ENCODE measurements around the gene LRRN2.

LRRN2 gene

GRCh38 chr1:204640578-204640977 is 45.0 kb downstream of the LRRN2 start:
- no peak for ATAC-seq
- TF ChIP-seq ZNF8 (CRISPR knock-in tag; IDR thresholded peaks at IDR 0.05) (no peak), CSRNP3 (CRISPR knock-in tag; IDR thresholded peaks at IDR 0.05) (no peak), OSR1 (CRISPR knock-in tag; IDR thresholded peaks at IDR 0.05) (no peak), ZFP30 (CRISPR knock-in tag; IDR thresholded peaks at IDR 0.05) (no peak), ZNF565 (CRISPR knock-in tag; conservative IDR thresholded peaks at IDR 0.05; ENCODE audit: low read depth) (no peak), SNAI2 (CRISPR knock-in tag; IDR thresholded peaks at IDR 0.05) (no peak), ZNF70 (CRISPR knock-in tag; IDR thresholded peaks at IDR 0.05) (no peak), POU6F1 (CRISPR knock-in tag; IDR thresholded peaks at IDR 0.05; ENCODE audit: borderline replicate concordance, low read depth) (no peak), TOX (CRISPR knock-in tag; IDR thresholded peaks at IDR 0.05; ENCODE audit: borderline replicate concordance) (no peak), ESRRG (CRISPR knock-in tag; IDR thresholded peaks at IDR 0.05) (no peak), CSDC2 (CRISPR knock-in tag; IDR thresholded peaks at IDR 0.05) (no peak), ZC3H10 (CRISPR knock-in tag; IDR thresholded peaks at IDR 0.05) (no peak), ARNTL (CRISPR knock-in tag; IDR thresholded peaks at IDR 0.05; ENCODE audit: borderline replicate concordance, low read depth) (no peak), TSHZ2 (CRISPR knock-in tag; IDR thresholded peaks at IDR 0.05) (no peak), TCF4 (CRISPR knock-in tag; IDR thresholded peaks at IDR 0.05; ENCODE audit: borderline replicate concordance) (no peak), GLIS3 (CRISPR knock-in tag; IDR thresholded peaks at IDR 0.05) (no peak), CREB5 (CRISPR knock-in tag; IDR thresholded peaks at IDR 0.05; ENCODE audit: low read depth) (no peak), PPARA (CRISPR knock-in tag; IDR thresholded peaks at IDR 0.05; ENCODE audit: borderline replicate concordance) (no peak), BACH2 (CRISPR knock-in tag; IDR thresholded peaks at IDR 0.05; ENCODE audit: borderline replicate concordance) (no peak)

GRCh38 chr1:204634260-204634910 is 51.2 kb downstream of the LRRN2 start:
- TF ChIP-seq GLIS3 (CRISPR knock-in tag; IDR thresholded peaks at IDR 0.05) (no peak), TOX (CRISPR knock-in tag; IDR thresholded peaks at IDR 0.05; ENCODE audit: borderline replicate concordance) (no peak), ZNF565 (CRISPR knock-in tag; conservative IDR thresholded peaks at IDR 0.05; ENCODE audit: low read depth) (no peak), TCF4 (CRISPR knock-in tag; IDR thresholded peaks at IDR 0.05; ENCODE audit: borderline replicate concordance) (no peak), ISL1 (CRISPR knock-in tag; IDR thresholded peaks at IDR 0.05) (no peak)
- ATAC-seq = no peak

GRCh38 chr1:204633665-204634064 is 51.9 kb downstream of the LRRN2 start:
- ATAC-seq = no peak
- TF ChIP-seq ESRRG (CRISPR knock-in tag; IDR thresholded peaks at IDR 0.05) (no peak), BACH2 (CRISPR knock-in tag; IDR thresholded peaks at IDR 0.05; ENCODE audit: borderline replicate concordance) (no peak), ZFP3 (CRISPR knock-in tag; IDR thresholded peaks at IDR 0.05) (no peak), CSDC2 (CRISPR knock-in tag; IDR thresholded peaks at IDR 0.05) (no peak), PPARA (CRISPR knock-in tag; IDR thresholded peaks at IDR 0.05; ENCODE audit: borderline replicate concordance) (no peak), ZC3H10 (CRISPR knock-in tag; IDR thresholded peaks at IDR 0.05) (no peak), OSR1 (CRISPR knock-in tag; IDR thresholded peaks at IDR 0.05) (no peak), ARNTL (CRISPR knock-in tag; IDR thresholded peaks at IDR 0.05; ENCODE audit: borderline replicate concordance, low read depth) (no peak), ZNF70 (CRISPR knock-in tag; IDR thresholded peaks at IDR 0.05) (no peak), CREB5 (CRISPR knock-in tag; IDR thresholded peaks at IDR 0.05; ENCODE audit: low read depth) (no peak), PATZ1 (CRISPR knock-in tag; IDR thresholded peaks at IDR 0.05; ENCODE audit: borderline replicate concordance) (no peak), TSHZ2 (CRISPR knock-in tag; IDR thresholded peaks at IDR 0.05) (no peak), SNAI2 (CRISPR knock-in tag; IDR thresholded peaks at IDR 0.05) (no peak), ISL1 (CRISPR knock-in tag; IDR thresholded peaks at IDR 0.05) (no peak), RARB (CRISPR knock-in tag; IDR thresholded peaks at IDR 0.05) (no peak), ZFP30 (CRISPR knock-in tag; IDR thresholded peaks at IDR 0.05) (no peak), ZNF565 (CRISPR knock-in tag; conservative IDR thresholded peaks at IDR 0.05; ENCODE audit: low read depth) (no peak)

Measured in SK-N-SH treated with all-trans-retinoic acid at 6 μM for 48 hours (cell line).